Renal cortical epithelial cell (primary cell): ENCODE measurements around the gene MVB12B. TPM values are rescaled to one million over a fixed set of nuclear protein-coding genes. Genes with fewer than 3 reads are reported as not detected.

Experiments
- DNase-seq: peaks from one replicate; pipeline ENCODE4 v3.0.0-alpha.2; 2011; ENCODE audit warnings: low read depth
- total RNA-seq: library from RNA; depleted of rRNA; stranded (reverse); fragments of >200 nt; gene quantifications from 2 replicates; pipeline ENCODE4 v1.2.3, GENCODE V29; 2014

Gene MVB12B
- total RNA-seq, 1 donor from 2014 or later = 5.3 TPM

DNA sequence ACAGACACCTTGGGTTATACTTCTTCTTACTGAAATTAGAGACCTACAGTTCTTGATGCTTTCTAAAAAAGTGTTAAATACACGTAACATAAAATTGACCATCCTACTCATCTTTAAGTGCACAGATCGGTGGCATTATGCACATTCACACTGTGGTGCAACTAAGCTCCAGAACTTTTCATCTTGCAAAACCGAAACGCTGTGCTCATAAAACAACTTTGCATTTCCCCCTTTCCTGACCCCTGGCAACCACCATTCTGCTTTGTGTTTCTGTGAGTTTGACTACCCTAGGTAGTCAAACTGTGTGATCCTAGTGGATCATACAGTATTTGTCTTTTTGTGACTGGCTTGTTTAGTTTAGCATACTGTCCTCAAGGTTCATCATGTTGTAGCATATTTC lies 3.9 kb downstream of the MVB12B start:
- DNase-seq = no peak

DNA sequence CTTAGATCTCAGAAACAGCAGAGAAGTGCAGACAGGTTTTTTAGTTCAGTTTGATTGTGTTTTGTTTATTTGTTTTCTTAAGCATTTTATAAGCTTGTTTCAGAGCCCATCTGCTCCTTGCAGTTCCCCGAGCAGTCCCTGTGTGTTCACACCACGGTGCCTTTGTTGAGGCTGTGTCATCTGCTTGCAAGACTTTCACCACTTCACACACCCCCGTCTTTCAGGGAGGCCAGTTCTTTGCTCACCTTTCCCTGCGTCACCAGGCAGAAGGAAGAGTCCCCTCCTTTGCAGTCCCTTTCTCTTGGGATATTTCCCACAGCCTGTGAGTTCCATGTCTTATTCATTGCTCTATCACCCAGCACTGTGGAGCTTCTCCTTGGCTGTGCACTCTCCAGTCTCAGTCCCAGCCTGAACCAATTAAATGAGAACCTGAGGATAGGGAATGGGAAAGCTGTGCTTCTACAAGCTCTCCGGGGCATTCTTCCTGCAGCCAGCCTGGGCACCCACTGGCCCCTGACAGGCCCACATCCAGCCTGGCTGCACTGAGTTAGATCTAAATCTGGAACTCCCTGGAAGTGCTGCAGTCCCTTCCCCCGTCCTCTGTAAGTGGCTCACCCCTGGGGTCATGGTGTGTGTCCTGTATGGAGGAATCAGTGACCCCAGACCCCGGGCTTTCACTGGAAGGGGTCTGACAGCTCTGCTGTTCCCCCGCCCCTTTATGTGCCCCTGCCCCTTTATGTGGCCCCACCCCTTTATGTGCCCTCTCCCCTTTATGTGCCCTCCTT lies 5.5 kb downstream of the MVB12B start:
- no peak for DNase-seq

GRCh38 chr9:126334721-126335621 lies 8.3 kb downstream of the MVB12B start:
- DNase-seq = peak; percentile 17

DNA sequence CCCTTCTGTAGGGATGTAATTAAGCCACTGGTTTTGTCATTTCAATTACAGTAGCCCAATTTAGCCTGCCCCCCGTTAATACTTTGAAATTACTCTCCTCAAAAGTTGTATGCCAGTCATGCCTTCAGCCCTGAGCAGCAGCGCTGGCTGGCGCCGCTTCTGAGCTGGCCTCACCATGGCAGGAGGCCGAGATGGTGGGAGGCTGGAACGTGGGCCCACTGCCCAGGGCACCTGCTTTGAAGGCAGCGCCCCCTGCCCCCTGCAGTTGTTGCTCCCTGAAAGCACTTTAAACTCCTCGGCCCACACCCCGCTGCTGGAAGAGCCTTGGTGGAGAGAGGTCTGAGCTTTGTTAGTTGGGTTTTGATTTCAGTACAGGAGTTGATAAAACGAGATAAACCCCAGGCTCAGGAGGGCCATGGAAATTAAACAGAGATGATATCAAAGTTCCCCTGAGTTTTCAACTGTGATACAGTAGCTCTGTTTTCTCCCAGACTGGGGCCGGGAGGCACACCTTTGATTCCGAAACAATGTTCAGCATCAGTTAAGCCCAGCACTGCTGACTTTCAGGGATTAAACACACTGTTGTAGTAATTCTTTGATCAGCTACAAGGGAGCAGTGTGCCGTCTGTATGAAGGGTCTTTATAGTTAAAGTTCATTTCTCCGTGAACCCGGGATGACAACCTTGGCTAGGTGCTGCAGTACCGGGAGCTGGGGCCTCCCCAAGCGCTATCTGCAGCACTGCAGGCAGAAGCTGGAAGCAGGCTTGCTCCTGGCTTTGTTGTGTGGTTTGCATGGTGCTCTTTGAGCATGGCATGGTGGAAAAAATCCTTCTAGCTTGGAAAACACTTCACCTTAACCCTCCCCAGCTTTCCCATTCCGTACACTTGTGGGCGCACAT lies 9.5 kb downstream of the MVB12B start:
- no peak for DNase-seq

- DNase-seq = no peak
Observed at GRCh38 chr9:126336736-126337325, 10.2 kb downstream of the MVB12B start.

GRCh38 chr9:126337729-126338372 lies 11.2 kb downstream of the MVB12B start:
- no peak for DNase-seq

- DNase-seq = no peak
Observed at GRCh38 chr9:126338945-126339344, 12.3 kb downstream of the MVB12B start.

GRCh38 chr9:126341426-126341825 lies 14.8 kb downstream of the MVB12B start:
- DNase-seq = no peak

DNA sequence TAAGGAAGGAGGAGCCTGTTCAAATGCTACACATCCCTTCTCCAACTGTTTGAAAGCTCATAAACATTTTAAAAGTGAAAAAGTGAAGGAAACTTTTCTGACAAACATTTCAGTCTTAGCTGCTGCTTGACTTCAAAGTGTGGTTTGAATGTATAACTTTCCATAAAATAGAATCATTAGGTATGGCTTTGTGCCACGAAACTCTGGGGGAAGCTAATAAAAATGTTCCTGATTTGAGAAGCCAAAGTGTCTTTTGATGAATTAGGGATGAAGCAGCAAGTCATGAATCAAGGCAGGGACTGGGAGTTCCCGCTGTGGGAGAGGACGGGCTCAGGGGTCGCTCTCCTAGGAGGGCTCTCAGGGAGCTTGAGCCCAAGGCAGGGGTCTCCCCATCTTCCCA lies 15.3 kb downstream of the MVB12B start:
- DNase-seq = no peak

- no peak for DNase-seq
Observed at GRCh38 chr9:126342621-126343031, 16.0 kb downstream of the MVB12B start.

GRCh38 chr9:126343271-126343700 lies 16.7 kb downstream of the MVB12B start:
- no peak for DNase-seq

DNA sequence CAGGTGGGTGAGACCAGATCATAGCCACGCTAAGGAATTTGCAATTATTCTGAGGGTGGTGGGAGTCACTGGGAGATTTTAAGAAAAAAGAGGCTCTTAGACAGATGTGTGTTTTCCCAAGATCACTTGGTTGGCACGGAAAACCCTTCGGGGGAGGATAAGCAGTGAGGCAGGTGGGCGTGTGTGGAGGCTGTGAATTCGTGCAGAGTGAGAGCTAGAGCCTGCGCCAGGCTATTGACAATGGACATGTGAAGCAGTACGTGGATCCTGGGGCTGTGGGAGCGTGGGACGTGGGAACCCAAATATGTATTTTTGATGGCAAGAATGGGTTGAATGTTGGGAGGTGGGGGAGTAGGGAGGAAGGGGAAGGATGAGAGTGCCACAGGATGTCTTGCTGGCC lies 19.4 kb downstream of the MVB12B start:
- no peak for DNase-seq

DNA sequence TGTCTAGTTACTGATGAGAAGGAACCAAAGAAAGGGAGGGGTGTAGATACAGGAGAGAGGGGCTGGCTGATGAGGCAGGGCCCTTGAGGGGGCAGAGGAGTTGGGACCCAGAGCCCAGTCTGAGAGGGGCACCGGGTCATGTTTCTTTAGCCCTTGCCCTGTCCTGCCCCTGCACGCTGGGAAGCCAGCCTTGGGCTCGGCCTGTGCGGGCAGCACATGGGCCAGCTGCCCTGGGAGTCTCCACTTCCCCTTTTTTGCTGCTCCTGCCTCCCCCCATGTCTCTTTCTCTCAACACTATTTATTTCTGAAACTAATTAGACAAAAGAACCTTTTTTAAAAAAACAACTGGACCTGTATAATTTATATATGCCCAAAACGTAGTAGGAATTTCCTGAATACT lies 20.5 kb downstream of the MVB12B start:
- no peak for DNase-seq

GRCh38 chr9:126347911-126348760 lies 21.5 kb downstream of the MVB12B start:
- peak; percentile 46 for DNase-seq

DNA sequence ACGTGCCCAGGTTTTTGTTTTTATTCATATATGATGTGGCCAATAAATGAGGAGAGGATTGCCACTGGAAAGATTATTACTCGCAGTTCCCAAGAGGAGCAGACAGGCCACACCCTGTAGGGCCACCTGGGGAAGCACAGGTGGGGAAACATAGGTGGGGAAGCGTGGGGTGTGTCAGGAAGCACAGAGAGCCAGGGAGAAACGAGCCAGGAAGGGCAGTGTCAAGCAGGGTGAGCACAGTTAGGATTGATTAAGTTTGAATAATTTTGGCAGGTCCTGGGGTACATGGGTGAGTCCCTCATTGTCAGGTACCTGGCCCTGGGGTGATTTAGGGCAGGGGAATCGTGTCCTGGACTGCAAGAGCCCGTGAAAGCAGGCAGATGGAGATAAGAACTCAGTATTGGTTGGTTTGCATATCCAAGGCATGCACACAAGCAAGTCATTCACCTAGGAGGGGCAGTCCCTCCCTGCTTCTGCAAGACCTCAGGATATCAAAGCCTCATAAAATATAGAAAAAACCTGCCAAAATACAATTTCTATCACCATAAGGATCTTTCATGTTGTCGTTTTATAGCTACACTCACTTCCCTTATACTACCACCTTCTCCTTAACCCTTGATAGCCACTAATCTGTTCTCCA lies 22.4 kb downstream of the MVB12B start:
- no peak for DNase-seq

DNA sequence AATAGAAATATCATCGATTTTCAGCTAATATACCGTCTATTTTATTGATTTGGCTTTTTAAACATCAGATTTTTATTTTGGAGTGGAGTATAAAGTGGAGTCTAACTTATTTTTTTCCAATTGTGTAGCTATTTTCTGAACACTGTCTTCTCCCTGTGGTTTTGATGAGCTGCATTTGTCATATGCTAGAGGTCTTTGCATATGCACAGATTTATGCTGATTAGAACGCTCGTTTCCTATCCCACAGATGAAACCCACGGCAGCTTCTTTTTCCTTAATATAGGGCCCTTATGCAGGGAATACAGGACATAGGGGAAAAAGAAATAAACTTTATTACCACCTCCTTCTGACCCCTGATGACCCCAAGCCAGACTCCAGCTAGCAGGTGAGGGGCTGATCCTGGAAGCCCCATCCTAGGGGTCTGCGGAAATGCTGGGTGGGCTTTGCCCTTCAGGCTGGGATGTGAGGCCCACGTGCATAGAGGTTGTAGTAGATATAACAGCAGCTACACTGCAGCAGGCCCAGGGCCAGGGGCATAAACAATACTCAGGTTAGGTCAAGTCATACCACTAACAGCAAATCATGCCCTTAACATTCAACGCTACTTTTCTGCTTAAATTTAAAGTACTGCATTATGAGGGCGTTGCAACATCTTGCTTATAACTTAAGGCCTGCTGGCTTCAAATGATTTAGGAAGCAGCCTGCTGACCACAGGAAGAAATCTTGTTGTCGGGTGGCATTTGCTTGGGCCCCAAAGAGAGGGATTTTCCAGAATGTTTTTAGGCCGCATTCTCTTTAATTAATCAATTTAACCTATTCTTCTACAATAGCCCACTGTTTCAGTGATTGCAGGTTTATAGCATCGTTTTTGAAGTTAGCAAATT lies 28.5 kb downstream of the MVB12B start:
- no peak for DNase-seq

DNA sequence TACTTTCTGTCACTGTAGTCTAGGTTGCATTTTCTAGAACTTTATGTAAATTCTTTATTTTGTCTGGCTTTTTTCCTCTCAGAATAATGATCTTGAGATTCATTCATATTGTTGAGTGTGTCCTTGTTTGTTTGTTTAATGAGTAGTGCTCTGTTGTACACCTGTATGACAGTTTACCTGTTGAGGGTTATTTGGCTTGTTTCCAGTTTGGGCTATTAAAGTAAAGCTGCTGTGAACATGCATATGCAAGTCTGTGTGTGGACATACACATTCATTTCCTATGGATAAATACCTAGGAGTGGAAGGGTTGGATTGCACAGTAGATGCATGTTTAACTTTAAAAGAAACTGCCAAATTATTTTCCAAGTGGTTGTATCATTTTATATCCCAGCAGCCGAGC lies 30.4 kb downstream of the MVB12B start:
- no peak for DNase-seq

DNA sequence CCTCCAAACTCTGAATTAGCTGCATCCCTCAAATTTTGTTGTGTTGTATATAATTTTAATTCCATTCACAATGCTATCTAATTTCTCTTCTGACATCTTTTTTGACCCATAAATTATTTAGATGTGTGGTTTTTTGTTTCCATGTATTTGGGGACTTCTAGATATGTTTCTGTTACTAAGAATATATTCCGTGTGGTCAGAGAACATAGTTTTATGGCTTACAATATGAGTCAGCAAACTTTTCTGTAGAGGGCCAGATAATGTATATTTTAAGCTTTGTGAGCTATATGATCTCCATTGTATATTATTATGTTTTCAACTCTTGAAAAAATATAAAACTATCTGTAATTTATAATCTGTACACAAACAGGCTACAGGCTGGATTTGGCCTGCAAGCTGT lies 33.4 kb downstream of the MVB12B start:
- no peak for DNase-seq
